CD8-positive, alpha-beta memory T cell (primary cell): ENCODE measurements around the gene PRR23C. TPM values are rescaled to one million over a fixed set of nuclear protein-coding genes. Genes with fewer than 3 reads are reported as not detected.
"Not testable (repeated sequence)": the region's sequence is repeated elsewhere in the genome, so short reads cannot be mapped to it uniquely, and the experiment has no call there.

Source experiments
- CTCF ChIA-PET: fragments of 350-600 bp; sonication (Branson Sonifier 250); formaldehyde crosslinking; loops from one replicate; lab custom pipeline; 2021; ENCODE audit warnings: antibody characterized with exemption; lab: Charles Lee
- POLR2A ChIA-PET: fragments of 350-600 bp; sonication (Branson Sonifier 250); formaldehyde crosslinking; loops from one replicate; lab custom pipeline; 2021; ENCODE audit warnings: antibody characterized with exemption; lab: Charles Lee
- DNase-seq, 5 donors: peaks; one replicate each; pipeline versions ENCODE4 v3.0.0 to v3.0.0-alpha.2; 2020 to 2022; ENCODE audit warnings: mixed read lengths in 1 of 5
- H3K27ac ChIP-seq: one replicate; pipeline ENCODE4 v1.7.0; 2013; ENCODE audit warnings: low read depth, mild to moderate bottlenecking, low read length, moderate library complexity
- H3K27me3 ChIP-seq: 2 replicates; pipeline ENCODE4 v1.7.0; 2013; ENCODE audit warnings: low read length, mild to moderate bottlenecking; ENCODE audit not compliant: insufficient read depth, poor library complexity, severe bottlenecking
- H3K36me3 ChIP-seq: 2 replicates; pipeline ENCODE4 v1.7.0; 2013; ENCODE audit warnings: mild to moderate bottlenecking, low read length, moderate library complexity; ENCODE audit not compliant: insufficient read depth
- H3K4me1 ChIP-seq: 2 replicates; pipeline ENCODE4 v1.7.0; 2013; ENCODE audit warnings: mild to moderate bottlenecking, low read length, moderate library complexity; ENCODE audit not compliant: insufficient read depth
- H3K4me3 ChIP-seq: 2 replicates; pipeline ENCODE4 v1.7.0; 2013; ENCODE audit warnings: mild to moderate bottlenecking, low read length
- H3K9me3 ChIP-seq: 2 replicates; pipeline ENCODE4 v1.7.0; 2013; ENCODE audit warnings: mild to moderate bottlenecking, low read length
- H3K27ac Mint-ChIP-seq, 8 donors: one replicate each; pipeline ENCODE4 v1.8.0; 2020 to 2021; ENCODE audit warnings: mixed read lengths in 8 of 8, mild to moderate bottlenecking in 6 of 8, inconsistent platforms in 3 of 8, moderate library complexity in 3 of 8
- H3K27me3 Mint-ChIP-seq, 2 donors: one replicate each; pipeline ENCODE4 v1.8.0; 2020 to 2021; ENCODE audit warnings: mixed read lengths in 2 of 2, mild to moderate bottlenecking in 1 of 2, moderate library complexity in 1 of 2
- H3K36me3 Mint-ChIP-seq, 3 donors: one replicate each; pipeline ENCODE4 v1.8.0; 2020 to 2021; ENCODE audit warnings: mixed read lengths in 3 of 3, inconsistent platforms in 1 of 3, mild to moderate bottlenecking in 1 of 3
- H3K4me1 Mint-ChIP-seq, 3 donors: one replicate each; pipeline ENCODE4 v1.8.0; 2020 to 2021; ENCODE audit warnings: mixed read lengths in 3 of 3, inconsistent platforms in 1 of 3, mild to moderate bottlenecking in 1 of 3
- H3K4me3 Mint-ChIP-seq, 7 donors: one replicate each; pipeline ENCODE4 v1.8.0; 2020 to 2021; ENCODE audit warnings: mixed read lengths in 7 of 7, mild to moderate bottlenecking in 6 of 7, moderate library complexity in 4 of 7, inconsistent platforms in 2 of 7
- H3K9me3 Mint-ChIP-seq, 5 donors: one replicate each; pipeline ENCODE4 v1.8.0; 2020 to 2022; ENCODE audit warnings: mixed read lengths in 5 of 5, mild to moderate bottlenecking in 3 of 5, moderate library complexity in 2 of 5, inconsistent platforms in 1 of 5
- polyA plus RNA-seq: library from polyadenylated mRNA; unstranded; fragments of 300-500 nt; fragmentation: Illumina TruSeq; gene quantifications from one replicate; pipeline ENCODE4 v1.2.3, GENCODE V29; 2021
- total RNA-seq, 2 experiments: library from RNA; stranded (reverse); gene quantifications; one replicate each; pipeline ENCODE4 v1.2.3, GENCODE V29; 2021

PRR23C gene
- total and polyA plus RNA-seq, 3 experiments from 2014 or later = not detected

DNA sequence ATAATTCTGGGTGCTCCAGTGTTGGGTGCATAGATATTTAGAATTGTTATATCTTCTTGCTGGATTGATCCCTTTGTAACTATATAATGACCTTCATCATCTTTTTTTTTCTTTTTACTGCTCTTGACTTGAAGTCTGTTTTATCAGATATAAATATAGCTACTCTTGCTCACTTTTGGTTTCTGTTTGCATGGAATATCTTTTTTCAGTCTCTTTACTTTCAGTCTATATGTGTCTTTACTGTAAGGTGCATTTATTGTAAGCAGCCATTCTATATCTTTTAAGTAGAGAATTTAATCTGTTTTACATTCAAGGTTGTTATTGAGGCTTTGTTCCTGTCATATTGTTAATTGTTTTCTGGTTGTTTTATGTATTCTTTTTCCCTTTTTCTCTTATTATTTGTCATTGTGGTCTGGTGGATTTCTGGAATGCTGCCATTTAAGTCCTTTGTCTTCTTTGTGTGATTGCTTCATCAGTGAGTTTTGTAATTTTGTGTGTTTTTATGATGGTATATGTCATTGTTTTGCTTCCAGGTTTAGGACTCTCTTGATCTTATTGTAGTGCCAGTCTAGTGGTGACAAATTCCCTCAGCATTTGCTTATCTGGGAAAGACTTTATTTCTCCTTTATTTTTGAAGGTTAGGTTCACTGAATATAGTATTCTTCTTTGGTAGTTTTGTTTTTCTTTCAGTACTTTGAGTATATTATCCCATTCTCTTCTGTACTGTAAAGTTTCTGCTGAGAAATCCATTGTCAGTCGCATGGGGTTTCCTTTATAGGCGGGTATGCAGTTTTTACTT lies 8.3 kb upstream of the PRR23C start:
- no peak overlapping the region for H3K4me3 ChIP-seq
- peaks cover 0 to 3% (median 3%) of the 10 kb centered on the region in 3 donors for H3K36me3 Mint-ChIP-seq
- POLR2A ChIA-PET = no interaction called here
- no peaks in the 10 kb centered on the region for H3K4me1 Mint-ChIP-seq
- no peaks in the 10 kb centered on the region for H3K27me3 ChIP-seq
- H3K4me1 ChIP-seq = no peaks in the 10 kb centered on the region
- no peak overlapping the region for H3K27ac Mint-ChIP-seq
- CTCF ChIA-PET = no interaction called here
- peaks cover 0 to 4% of the 10 kb centered on the region in 2 donors for H3K27me3 Mint-ChIP-seq
- no peak for DNase-seq
- peaks cover 15 to 22% (median 20%) of the 10 kb centered on the region in 5 donors for H3K9me3 Mint-ChIP-seq
- H3K36me3 ChIP-seq = no peaks in the 10 kb centered on the region
- H3K27ac ChIP-seq = no peak overlapping the region
- H3K9me3 ChIP-seq = no peaks in the 10 kb centered on the region
- H3K4me3 Mint-ChIP-seq = no peak overlapping the region

DNA sequence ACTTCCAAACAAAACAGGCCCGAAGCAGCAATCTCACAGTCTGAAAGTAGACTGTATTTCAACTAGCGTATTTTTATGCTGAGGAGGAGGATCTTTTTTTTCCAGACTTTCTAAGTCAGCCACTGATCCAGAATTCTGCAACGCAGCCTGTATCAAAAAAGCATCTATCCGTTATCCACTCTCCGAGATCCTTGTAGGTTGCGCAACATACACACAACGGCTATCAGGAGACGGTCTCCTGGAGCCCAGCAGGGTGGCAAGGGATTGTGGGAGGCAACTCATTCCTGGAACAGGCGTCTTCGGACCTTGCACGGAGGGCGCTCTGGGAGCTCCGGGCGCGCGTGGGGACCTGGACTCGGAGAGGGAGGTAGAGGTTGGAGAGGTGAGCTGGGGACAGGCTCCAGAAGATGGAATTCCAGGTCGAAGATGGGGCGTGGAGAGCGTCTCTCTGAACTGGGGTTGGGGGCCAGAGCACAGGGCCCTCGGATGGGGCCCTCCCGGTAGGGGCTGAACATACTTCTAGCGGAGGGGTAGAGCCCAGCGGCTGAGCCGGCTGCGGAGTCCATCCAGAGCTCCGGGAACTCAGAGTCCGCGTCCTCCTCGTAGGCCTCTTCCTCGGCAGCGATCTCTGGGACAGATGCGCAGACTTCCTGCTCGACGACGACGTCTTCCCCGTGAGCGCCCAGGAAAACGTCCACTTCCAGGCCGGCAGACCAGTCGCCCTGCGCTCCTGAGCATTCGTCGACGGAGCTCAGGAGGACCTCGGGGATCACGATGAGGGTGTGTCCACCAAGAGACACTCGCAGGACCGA lies 932 bp downstream of the PRR23C start:
- Histone ChIP-seq H3K27me3 (no peaks in the 10 kb centered on the region), H3K4me1 (no peaks in the 10 kb centered on the region), H3K9me3 (peaks cover 4% of the 10 kb centered on the region), H3K4me3 (no peak overlapping the region), H3K36me3 (no peaks in the 10 kb centered on the region), H3K27ac (no peak overlapping the region)
- peaks cover 5 to 13% of the 10 kb centered on the region in 2 donors for H3K27me3 Mint-ChIP-seq
- no peaks in the 10 kb centered on the region for H3K36me3 Mint-ChIP-seq
- ChIA-PET CTCF (no interaction called here), POLR2A (no interaction called here)
- no peak for DNase-seq
- H3K27ac Mint-ChIP-seq = no peak overlapping the region
- peaks cover 0 to 11% (median 7%) of the 10 kb centered on the region in 5 donors for H3K9me3 Mint-ChIP-seq
- H3K4me3 Mint-ChIP-seq = no peak overlapping the region
- H3K4me1 Mint-ChIP-seq = no peaks in the 10 kb centered on the region

DNA sequence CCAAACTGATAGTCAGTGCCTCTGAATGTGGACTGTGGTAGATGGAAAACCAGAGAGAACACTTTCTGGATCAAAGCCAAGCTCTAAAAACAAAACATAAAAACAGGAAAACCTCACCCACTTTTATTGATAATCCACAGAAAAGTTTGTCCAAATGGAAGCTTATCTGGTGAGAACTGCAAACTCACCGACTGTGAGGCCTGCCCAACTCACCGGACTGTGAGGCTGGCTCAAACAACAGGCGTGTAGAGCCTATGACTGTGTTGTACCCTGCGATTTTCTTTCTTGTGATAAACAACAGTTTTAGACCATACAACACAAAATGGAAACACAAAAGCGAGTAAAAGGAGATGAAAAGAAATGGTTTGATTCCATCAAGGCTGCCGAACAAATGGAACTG lies 7.2 kb downstream of the PRR23C start:
- POLR2A ChIA-PET = no interaction called here

DNA sequence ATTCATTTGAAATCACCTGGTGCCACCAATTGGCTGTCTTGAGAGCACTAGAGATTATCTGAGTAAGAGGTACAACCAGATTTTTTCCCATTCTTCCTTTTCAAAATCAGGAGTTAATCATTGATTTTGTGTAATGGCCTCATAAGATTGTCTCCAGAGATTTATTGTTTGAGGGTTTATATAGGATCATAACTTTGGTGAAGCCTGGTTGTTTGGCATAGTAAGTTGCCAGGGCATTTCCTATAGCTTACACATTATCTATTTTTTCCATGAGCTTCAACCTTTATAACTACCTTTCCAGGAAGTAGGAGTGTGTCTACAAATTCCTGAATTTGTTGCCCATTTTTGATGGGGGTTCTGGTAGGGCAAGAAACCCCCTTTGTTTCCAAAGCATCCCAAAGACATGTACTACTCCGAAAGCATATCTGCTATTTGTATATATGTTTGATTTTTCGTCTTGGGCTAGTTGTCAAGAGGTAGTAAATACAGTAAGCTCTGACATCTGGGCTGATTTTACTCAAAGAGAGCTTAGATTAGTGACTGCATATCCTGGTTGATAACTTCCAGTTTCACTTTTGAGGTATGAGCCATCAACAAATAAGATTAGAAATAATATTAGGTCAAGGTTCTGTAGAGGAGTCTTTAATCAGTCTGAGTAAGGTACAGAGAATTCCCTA lies 12.2 kb downstream of the PRR23C start:
- Mint-ChIP-seq H3K36me3 (no peaks in the 10 kb centered on the region), H3K4me1 (no peaks in the 10 kb centered on the region), H3K4me3 (no peak overlapping the region), H3K9me3 (peaks cover 7 to 23% (median 16%) of the 10 kb centered on the region in 5 donors), H3K27ac (no peak overlapping the region), H3K27me3 (peaks cover 8% of the 10 kb centered on the region in 2 donors)
- Histone ChIP-seq H3K4me1 (no peaks in the 10 kb centered on the region), H3K36me3 (no peaks in the 10 kb centered on the region), H3K27ac (no peak overlapping the region), H3K4me3 (no peak overlapping the region), H3K27me3 (no peaks in the 10 kb centered on the region), H3K9me3 (no peaks in the 10 kb centered on the region)
- DNase-seq = no peak
- CTCF ChIA-PET = no interaction called here
- POLR2A ChIA-PET = no interaction called here

More for the DNA sequence above, 7.2 kb downstream of the PRR23C start:
- no peaks in the 10 kb centered on the region for H3K27me3 ChIP-seq
- Mint-ChIP-seq H3K27ac (no peak overlapping the region), H3K27me3 (peaks cover 11 to 21% of the 10 kb centered on the region in 2 donors), H3K4me1 (no peaks in the 10 kb centered on the region), H3K36me3 (no peaks in the 10 kb centered on the region), H3K9me3 (peaks cover 0 to 6% (median 3%) of the 10 kb centered on the region in 5 donors), H3K4me3 (no peak overlapping the region)
- H3K36me3 ChIP-seq = no peaks in the 10 kb centered on the region
- H3K4me1 ChIP-seq = no peaks in the 10 kb centered on the region
- DNase-seq = no peak
- H3K9me3 ChIP-seq = no peaks in the 10 kb centered on the region
- no peak overlapping the region for H3K4me3 ChIP-seq
- no peak overlapping the region for H3K27ac ChIP-seq
- CTCF ChIA-PET = no interaction called here

DNA sequence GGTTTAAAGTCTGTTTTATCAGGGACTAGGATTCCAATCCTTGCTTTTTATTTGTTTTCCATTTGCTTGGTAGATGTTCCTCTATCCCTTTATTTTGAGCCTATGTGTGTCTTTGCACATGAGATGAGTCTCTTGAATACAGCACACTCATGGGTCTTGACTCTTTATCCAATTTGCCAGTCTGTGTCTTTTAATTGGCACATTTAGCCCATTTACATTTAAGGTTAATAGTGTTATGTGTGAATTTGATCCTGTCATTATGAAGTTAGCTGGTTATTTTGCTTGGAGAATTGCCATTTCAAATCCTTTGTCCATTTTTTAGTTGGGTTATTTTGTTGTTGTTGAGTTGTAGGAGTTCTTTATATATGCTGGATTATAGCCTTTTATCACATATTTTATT lies 14.1 kb downstream of the PRR23C start:
- H3K36me3 Mint-ChIP-seq, DNase-seq, POLR2A ChIA-PET, H3K4me1 ChIP-seq, H3K4me3 ChIP-seq, H3K27me3 ChIP-seq, H3K27ac ChIP-seq, CTCF ChIA-PET, H3K36me3 ChIP-seq, H3K4me3 Mint-ChIP-seq, H3K27ac Mint-ChIP-seq, H3K4me1 Mint-ChIP-seq, H3K9me3 ChIP-seq, H3K27me3 Mint-ChIP-seq: not testable (repeated sequence)
- peaks cover 7 to 23% (median 16%) of the 10 kb centered on the region in 5 donors for H3K9me3 Mint-ChIP-seq

DNA sequence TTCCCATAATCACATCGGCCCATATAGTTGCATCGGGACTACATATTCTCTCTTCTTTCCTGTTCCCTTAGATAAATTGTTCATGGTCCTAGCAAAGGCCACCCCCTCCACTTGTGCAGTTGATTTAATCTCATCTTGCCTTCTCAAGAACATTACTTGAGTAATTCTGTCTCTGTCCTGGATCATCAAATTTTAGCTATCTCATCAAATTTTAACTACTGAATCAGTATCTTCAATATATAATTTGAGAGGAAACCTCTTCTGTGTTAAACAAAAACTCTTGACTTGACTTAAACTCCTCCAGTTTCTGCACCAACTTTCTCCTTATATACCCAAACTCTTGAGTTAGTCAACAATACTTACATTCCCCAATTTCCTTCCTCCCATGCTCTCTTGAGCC lies 19.7 kb downstream of the PRR23C start:
- DNase-seq = no peak
- H3K4me3 ChIP-seq = no peak overlapping the region
- H3K36me3 ChIP-seq = no peaks in the 10 kb centered on the region
- no peaks in the 10 kb centered on the region for H3K9me3 ChIP-seq
- no peak overlapping the region for H3K27ac ChIP-seq
- no peak overlapping the region for H3K27ac Mint-ChIP-seq
- ChIA-PET POLR2A (no interaction called here), CTCF (no interaction called here)
- no peak overlapping the region for H3K4me3 Mint-ChIP-seq
- peaks cover 3 to 8% (median 7%) of the 10 kb centered on the region in 5 donors for H3K9me3 Mint-ChIP-seq
- no peaks in the 10 kb centered on the region for H3K27me3 Mint-ChIP-seq
- H3K36me3 Mint-ChIP-seq = no peaks in the 10 kb centered on the region
- no peaks in the 10 kb centered on the region for H3K27me3 ChIP-seq
- no peaks in the 10 kb centered on the region for H3K4me1 Mint-ChIP-seq
- H3K4me1 ChIP-seq = no peaks in the 10 kb centered on the region

DNA sequence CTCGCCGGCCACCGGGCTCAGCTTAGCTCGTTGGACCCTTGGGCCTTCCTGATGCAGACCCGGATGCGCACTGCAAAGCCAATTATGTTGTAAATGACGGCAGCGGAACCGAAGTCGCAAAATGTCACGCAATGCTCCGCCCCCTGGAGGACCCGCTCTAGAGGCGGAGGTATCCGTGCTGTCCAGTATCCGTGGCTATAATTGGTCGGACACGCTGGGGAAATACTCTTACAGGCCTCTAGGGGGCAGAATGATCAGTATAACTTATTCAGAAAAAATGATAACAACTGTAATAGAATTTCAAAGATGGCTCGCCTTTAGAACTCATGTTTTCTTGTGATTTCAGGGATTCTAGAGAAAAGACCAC lies 23.8 kb downstream of the PRR23C start, which contains the start of gene PRR23B:
Gene PRR23B, minus strand, starts transcription at position 59 of the 367 bp plus-strand sequence. CDS start 265 bp downstream, outside the sequence.
- Histone ChIP-seq H3K4me3 (no peak within 1 kb of the TSS), H3K27ac (no peak within 1 kb of the TSS), H3K27me3 (no peaks in the 10 kb centered on the region), H3K4me1 (no peaks in the 10 kb centered on the region), H3K9me3 (no peaks in the 10 kb centered on the region), H3K36me3 (no peaks in the 10 kb centered on the region)
- Mint-ChIP-seq H3K4me3 (no peak within 1 kb of the TSS), H3K36me3 (no peaks in the 10 kb centered on the region), H3K27ac (no peak within 1 kb of the TSS), H3K27me3 (peaks cover 2 to 7% of the 10 kb centered on the region in 2 donors), H3K4me1 (no peaks in the 10 kb centered on the region), H3K9me3 (peaks cover 0 to 8% (median 5%) of the 10 kb centered on the region in 5 donors)
- ChIA-PET CTCF (no interaction called here), POLR2A (no interaction called here)
- DNase-seq = no peak
